HEK293T (cell line): ENCODE measurements around the gene KIF26B.

Source experiments
- ARNT ChIP-seq: fragments of 450-650 bp; IDR thresholded peaks from 2 replicates; pipeline ENCODE4 v1.6.1; 2017; ENCODE audit warnings: mild to moderate bottlenecking
- BHLHE40 ChIP-seq: fragments of 450-650 bp; IDR thresholded peaks from 2 replicates; pipeline ENCODE4 v1.6.1; 2016; ENCODE audit warnings: mild to moderate bottlenecking, moderate library complexity, borderline replicate concordance
- FOXA1 ChIP-seq: fragments of 450-650 bp; IDR thresholded peaks from 2 replicates; pipeline ENCODE4 v1.6.1; 2016; ENCODE audit warnings: mild to moderate bottlenecking
- FOXK2 ChIP-seq: fragments of 450-650 bp; IDR thresholded peaks from 2 replicates; pipeline ENCODE4 v1.6.1; 2016; ENCODE audit warnings: mild to moderate bottlenecking
- FOXM1 ChIP-seq: fragments of 450-650 bp; IDR thresholded peaks from 2 replicates; pipeline ENCODE4 v1.6.1; 2017; ENCODE audit warnings: mild to moderate bottlenecking, borderline replicate concordance
- HDGF ChIP-seq: fragments of 450-650 bp; IDR thresholded peaks from 2 replicates; pipeline ENCODE4 v1.6.1; 2017; ENCODE audit warnings: antibody characterized with exemption, borderline replicate concordance
- LEF1 ChIP-seq: fragments of 450-650 bp; IDR thresholded peaks from 2 replicates; pipeline ENCODE4 v1.6.1; 2017; ENCODE audit warnings: mild to moderate bottlenecking, borderline replicate concordance
- NFRKB ChIP-seq: fragments of 450-650 bp; IDR thresholded peaks from 2 replicates; pipeline ENCODE4 v1.6.1; 2016; ENCODE audit warnings: mild to moderate bottlenecking, moderate library complexity
- SP1 ChIP-seq: fragments of 450-650 bp; IDR thresholded peaks from 2 replicates; pipeline ENCODE4 v1.6.1; 2017
- TARDBP ChIP-seq: fragments of 450-650 bp; IDR thresholded peaks from 2 replicates; pipeline ENCODE4 v1.6.1; 2016
- TF ChIP-seq, protein P1 (sequence below): fragments of 450-650 bp; IDR thresholded peaks from 2 replicates; pipeline ENCODE4 v1.6.1; 2016

DNA sequence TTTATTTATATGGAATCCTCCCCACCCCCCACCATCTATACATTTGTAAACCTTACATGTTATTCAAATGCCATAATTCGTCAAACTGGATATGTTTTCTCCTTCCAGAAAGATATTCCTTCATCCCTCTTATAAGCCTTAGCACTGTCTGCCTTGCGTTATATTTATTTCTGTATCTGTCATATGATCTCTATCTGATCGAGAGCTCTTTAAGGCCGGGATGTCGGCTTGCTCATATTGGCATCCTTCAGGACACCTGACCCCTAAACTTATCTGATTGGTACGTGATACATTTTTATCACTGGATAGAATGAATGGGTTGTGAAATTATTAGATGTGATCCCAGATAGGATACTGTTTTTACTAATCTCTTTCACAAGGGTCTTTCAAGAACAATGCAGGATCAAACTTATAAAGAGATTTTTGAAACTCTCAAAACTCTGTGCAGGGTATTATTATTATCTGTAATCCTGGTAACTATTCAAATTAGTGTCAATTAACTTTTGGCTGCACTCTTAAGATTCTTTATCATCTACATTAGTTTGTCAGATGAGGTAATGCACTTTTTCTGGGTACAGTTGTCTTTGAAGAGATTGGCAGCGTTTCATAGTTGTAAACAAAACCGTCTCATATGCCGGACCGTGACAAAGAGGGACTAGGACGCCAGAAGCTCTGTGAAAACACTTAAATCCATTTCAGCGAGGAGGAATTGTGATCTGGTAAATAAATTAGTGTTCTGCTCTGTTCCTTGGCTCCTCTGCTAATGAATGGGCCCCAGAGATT lies 152.0 kb downstream of the KIF26B start:
- no peak for TF ChIP-seq NFRKB
- TF ChIP-seq LEF1 = no peak
- TF ChIP-seq FOXK2 = no peak
- no peak for TF ChIP-seq BHLHE40
- TF ChIP-seq ARNT = no peak
- no peak for TF ChIP-seq HDGF
- no peak for TF ChIP-seq TARDBP
- TF ChIP-seq, protein P1, sequence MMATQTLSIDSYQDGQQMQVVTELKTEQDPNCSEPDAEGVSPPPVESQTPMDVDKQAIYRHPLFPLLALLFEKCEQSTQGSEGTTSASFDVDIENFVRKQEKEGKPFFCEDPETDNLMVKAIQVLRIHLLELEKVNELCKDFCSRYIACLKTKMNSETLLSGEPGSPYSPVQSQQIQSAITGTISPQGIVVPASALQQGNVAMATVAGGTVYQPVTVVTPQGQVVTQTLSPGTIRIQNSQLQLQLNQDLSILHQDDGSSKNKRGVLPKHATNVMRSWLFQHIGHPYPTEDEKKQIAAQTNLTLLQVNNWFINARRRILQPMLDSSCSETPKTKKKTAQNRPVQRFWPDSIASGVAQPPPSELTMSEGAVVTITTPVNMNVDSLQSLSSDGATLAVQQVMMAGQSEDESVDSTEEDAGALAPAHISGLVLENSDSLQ = no peak
- TF ChIP-seq FOXA1 = no peak
- no peak for TF ChIP-seq FOXM1
- TF ChIP-seq SP1 = no peak
